Measurements from ENCODE around the gene BATF3.
A peak's percentile ranks its signal among the peaks of the same experiment; 100 is the strongest.

- TF ChIP-seq, protein P1, sequence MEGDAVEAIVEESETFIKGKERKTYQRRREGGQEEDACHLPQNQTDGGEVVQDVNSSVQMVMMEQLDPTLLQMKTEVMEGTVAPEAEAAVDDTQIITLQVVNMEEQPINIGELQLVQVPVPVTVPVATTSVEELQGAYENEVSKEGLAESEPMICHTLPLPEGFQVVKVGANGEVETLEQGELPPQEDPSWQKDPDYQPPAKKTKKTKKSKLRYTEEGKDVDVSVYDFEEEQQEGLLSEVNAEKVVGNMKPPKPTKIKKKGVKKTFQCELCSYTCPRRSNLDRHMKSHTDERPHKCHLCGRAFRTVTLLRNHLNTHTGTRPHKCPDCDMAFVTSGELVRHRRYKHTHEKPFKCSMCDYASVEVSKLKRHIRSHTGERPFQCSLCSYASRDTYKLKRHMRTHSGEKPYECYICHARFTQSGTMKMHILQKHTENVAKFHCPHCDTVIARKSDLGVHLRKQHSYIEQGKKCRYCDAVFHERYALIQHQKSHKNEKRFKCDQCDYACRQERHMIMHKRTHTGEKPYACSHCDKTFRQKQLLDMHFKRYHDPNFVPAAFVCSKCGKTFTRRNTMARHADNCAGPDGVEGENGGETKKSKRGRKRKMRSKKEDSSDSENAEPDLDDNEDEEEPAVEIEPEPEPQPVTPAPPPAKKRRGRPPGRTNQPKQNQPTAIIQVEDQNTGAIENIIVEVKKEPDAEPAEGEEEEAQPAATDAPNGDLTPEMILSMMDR (IDR thresholded peaks at IDR 0.05) = peak; percentile 84 to 96 (median 94)
- no peak for TF ChIP-seq POLR2A (IDR thresholded peaks at IDR 0.05)
Observed at GRCh38 chr1:212665241-212666115, 34.2 kb downstream of the BATF3 start.
